Muscle layer of duodenum (tissue), 2 donors: ENCODE results near the gene ACE.

Experiments
- H3K27ac ChIP-seq: one replicate; pipeline ENCODE4 v1.7.0; 2013; ENCODE audit warnings: mild to moderate bottlenecking, low read length
- H3K27me3 ChIP-seq: one replicate; pipeline ENCODE4 v1.7.0; 2013; ENCODE audit warnings: low read depth, mild to moderate bottlenecking, control low read depth, low read length
- H3K36me3 ChIP-seq, 2 donors: one replicate each; pipeline ENCODE4 v1.7.0; 2013; ENCODE audit warnings: low read length in 2 of 2, control low read depth in 1 of 2, mild to moderate bottlenecking in 1 of 2; ENCODE audit not compliant: insufficient read depth in 2 of 2, control insufficient read depth in 1 of 2
- H3K4me1 ChIP-seq, 2 donors: one replicate each; pipeline ENCODE4 v1.7.0; 2013; ENCODE audit warnings: low read length in 2 of 2, mild to moderate bottlenecking in 2 of 2, control low read depth in 1 of 2, moderate library complexity in 1 of 2; ENCODE audit not compliant: insufficient read depth in 2 of 2, control insufficient read depth in 1 of 2
- H3K4me3 ChIP-seq, 2 donors: one replicate each; pipeline ENCODE4 v1.7.0; 2013; ENCODE audit warnings: low read length in 2 of 2, low read depth in 1 of 2, mild to moderate bottlenecking in 1 of 2
- H3K9me3 ChIP-seq, 2 donors: one replicate each; pipeline ENCODE4 v1.7.0; 2013; ENCODE audit warnings: low read length in 2 of 2, control low read depth in 1 of 2, mild to moderate bottlenecking in 1 of 2; ENCODE audit not compliant: control insufficient read depth in 1 of 2
- donor health status: healthy.

ACE gene

GRCh38 chr17:63535640-63536039 lies 58.8 kb downstream of the ACE start:
- peaks cover 0 to 10% of the 10 kb centered on the region in 2 donors for H3K4me1 ChIP-seq
- no peaks in the 10 kb centered on the region for H3K36me3 ChIP-seq
- H3K27me3 ChIP-seq, result peaks cover 17% of the 10 kb centered on the region
- H3K4me3 ChIP-seq, result no peak overlapping the region
- no peaks in the 10 kb centered on the region for H3K9me3 ChIP-seq
- H3K27ac ChIP-seq, result no peak overlapping the region

GRCh38 chr17:63537001-63537400 lies 60.1 kb downstream of the ACE start:
- H3K27me3 ChIP-seq, result peaks cover 17% of the 10 kb centered on the region
- no peak overlapping the region for H3K4me3 ChIP-seq
- H3K36me3 ChIP-seq, result no peaks in the 10 kb centered on the region
- peaks cover 0 to 10% of the 10 kb centered on the region in 2 donors for H3K4me1 ChIP-seq
- no peaks in the 10 kb centered on the region for H3K9me3 ChIP-seq
- no peak overlapping the region for H3K27ac ChIP-seq

GRCh38 chr17:63537991-63538692 lies 61.3 kb downstream of the ACE start:
- Histone ChIP-seq H3K36me3 (no peaks in the 10 kb centered on the region), H3K27ac (no peak overlapping the region), H3K4me1 (peaks cover 0 to 10% of the 10 kb centered on the region in 2 donors), H3K9me3 (no peaks in the 10 kb centered on the region), H3K4me3 (peak overlapping the region in 1 of 2 donors; percentile 39), H3K27me3 (peaks cover 17% of the 10 kb centered on the region)

GRCh38 chr17:63538693-63539595 lies 62.1 kb downstream of the ACE start:
- H3K4me1 ChIP-seq, result peaks cover 0 to 10% of the 10 kb centered on the region in 2 donors
- H3K27ac ChIP-seq, result no peak overlapping the region
- H3K9me3 ChIP-seq, result no peaks in the 10 kb centered on the region
- H3K27me3 ChIP-seq, result peaks cover 17% of the 10 kb centered on the region
- H3K36me3 ChIP-seq, result no peaks in the 10 kb centered on the region
- no peak overlapping the region for H3K4me3 ChIP-seq

GRCh38 chr17:63540590-63540989 lies 63.7 kb downstream of the ACE start:
- Histone ChIP-seq H3K36me3 (no peaks in the 10 kb centered on the region), H3K4me3 (no peak overlapping the region), H3K27me3 (peaks cover 17% of the 10 kb centered on the region), H3K9me3 (no peaks in the 10 kb centered on the region), H3K27ac (no peak overlapping the region), H3K4me1 (peaks cover 0 to 10% of the 10 kb centered on the region in 2 donors)

- H3K9me3 ChIP-seq, result no peaks in the 10 kb centered on the region
- H3K27me3 ChIP-seq, result peaks cover 17% of the 10 kb centered on the region
- H3K27ac ChIP-seq, result no peak overlapping the region
- no peaks in the 10 kb centered on the region for H3K36me3 ChIP-seq
- H3K4me1 ChIP-seq, result peaks cover 0 to 10% of the 10 kb centered on the region in 2 donors
- H3K4me3 ChIP-seq, result no peak overlapping the region
Measured at GRCh38 chr17:63542218-63542545, 65.3 kb downstream of the ACE start.

GRCh38 chr17:63542942-63543821 lies 66.3 kb downstream of the ACE start:
- peaks cover 17% of the 10 kb centered on the region for H3K27me3 ChIP-seq
- H3K27ac ChIP-seq, result no peak overlapping the region
- H3K4me1 ChIP-seq, result peaks cover 0 to 5% of the 10 kb centered on the region in 2 donors
- H3K4me3 ChIP-seq, result no peak overlapping the region
- no peaks in the 10 kb centered on the region for H3K36me3 ChIP-seq
- H3K9me3 ChIP-seq, result no peaks in the 10 kb centered on the region

GRCh38 chr17:63543822-63544420 lies 67.1 kb downstream of the ACE start:
- no peaks in the 10 kb centered on the region for H3K9me3 ChIP-seq
- no peak overlapping the region for H3K4me3 ChIP-seq
- no peak overlapping the region for H3K27ac ChIP-seq
- H3K36me3 ChIP-seq, result no peaks in the 10 kb centered on the region
- H3K4me1 ChIP-seq, result no peaks in the 10 kb centered on the region
- peaks cover 10% of the 10 kb centered on the region for H3K27me3 ChIP-seq

GRCh38 chr17:63544467-63545301 lies 67.8 kb downstream of the ACE start:
- Histone ChIP-seq H3K27me3 (peaks cover 2% of the 10 kb centered on the region), H3K27ac (no peak overlapping the region), H3K9me3 (no peaks in the 10 kb centered on the region), H3K4me3 (no peak overlapping the region), H3K36me3 (no peaks in the 10 kb centered on the region), H3K4me1 (peaks cover 0 to 4% of the 10 kb centered on the region in 2 donors)

- Histone ChIP-seq H3K27me3 (no peaks in the 10 kb centered on the region), H3K27ac (no peak overlapping the region), H3K9me3 (no peaks in the 10 kb centered on the region)
Measured at GRCh38 chr17:63546308-63547082, 69.6 kb downstream of the ACE start.

More at GRCh38 chr17:63546308-63547082, 69.6 kb downstream of the ACE start:
- peaks cover 0 to 6% of the 10 kb centered on the region in 2 donors for H3K4me1 ChIP-seq
- no peaks in the 10 kb centered on the region for H3K36me3 ChIP-seq
- H3K4me3 ChIP-seq, result no peak overlapping the region
